HL-60/S4 treated with retinoic acid at 250 ng/mL for 4 days and 3 days (cell line): ENCODE results near the gene PEPD.

Experiments
- in situ Hi-C: fragments of 300-500 bp; cut with MboI; formaldehyde crosslinking; loops from 2 replicates; pipeline ENCODE4 v1.7.0; 2022; ENCODE audit warnings: low sequenced_read_pairs

PEPD gene

GRCh38 chr19:33390101-33390907 lies 131.3 kb downstream of the PEPD start:
- in situ Hi-C loops: no loop called here

DNA sequence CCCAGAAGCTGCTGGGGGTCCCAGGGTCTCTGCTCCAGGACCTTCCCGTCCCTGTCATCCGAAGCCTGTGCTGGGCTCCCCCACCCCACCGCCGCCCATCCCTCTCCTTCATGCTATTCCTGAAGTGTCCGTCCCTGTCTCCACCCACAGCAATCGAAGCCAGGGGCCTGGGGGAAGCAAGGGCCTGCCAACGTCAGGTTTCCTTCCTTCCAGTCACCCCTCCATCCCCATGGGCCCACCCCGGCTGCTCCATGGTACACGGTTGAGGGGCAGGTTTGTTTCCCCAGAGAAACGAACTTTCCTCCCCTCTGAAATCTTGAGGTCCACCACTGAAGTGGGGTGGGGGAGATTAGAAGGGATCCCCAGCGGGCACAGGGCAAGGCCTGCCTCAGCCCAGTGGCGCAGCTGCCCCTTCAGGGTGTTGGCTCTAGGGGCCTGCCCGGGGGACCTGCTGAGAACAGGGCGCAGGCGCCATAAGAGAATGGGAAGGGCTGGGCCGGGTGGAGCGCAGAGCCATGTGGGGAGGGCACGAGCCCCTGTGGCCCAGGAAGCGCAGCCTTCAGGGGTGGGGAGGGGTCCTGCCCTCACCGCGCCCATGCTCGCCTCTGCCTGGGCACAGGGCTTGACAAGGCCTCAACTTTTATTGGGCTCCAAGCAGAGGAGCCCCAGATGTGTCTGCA lies 132.0 kb downstream of the PEPD start:
- in situ Hi-C loops: loop anchor here (5.0 kb wide), 1 partner anchor 87 kb away; the partner anchor contains the start of gene CEBPA

DNA sequence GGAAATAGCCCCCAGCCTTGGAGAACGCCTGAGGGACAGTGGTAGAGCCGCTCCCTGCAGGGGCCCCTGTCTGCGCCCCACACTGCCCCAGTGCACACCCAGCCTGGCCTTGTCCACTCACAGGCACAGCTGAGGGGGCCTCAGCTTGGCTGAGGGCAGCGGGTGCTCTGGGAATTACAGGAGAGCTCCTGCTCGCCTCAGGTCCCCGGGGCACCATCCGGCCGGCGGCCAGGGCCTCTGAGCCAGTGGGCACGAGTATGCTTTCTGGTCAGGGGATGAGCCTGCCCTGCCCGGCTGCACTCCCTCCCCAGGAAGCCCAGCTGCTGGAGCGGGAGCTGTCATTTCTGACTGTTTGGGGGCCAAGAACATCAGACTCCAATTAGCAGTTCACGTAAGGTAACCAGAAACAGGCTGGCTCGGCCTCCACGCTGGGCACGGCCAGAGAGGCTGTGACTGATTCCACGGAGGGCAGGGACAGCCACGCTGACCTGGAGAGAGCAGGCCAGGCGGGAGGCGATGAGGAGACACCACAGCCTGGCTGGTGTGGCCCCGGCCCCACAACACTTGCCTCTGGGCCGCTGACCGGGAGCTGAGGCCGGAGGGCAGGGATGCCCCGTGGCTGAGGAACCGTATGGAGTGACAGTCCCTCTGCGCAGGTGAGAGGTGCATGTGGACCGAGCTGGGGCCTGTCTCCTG lies 132.7 kb downstream of the PEPD start:
- in situ Hi-C loops: loop anchor here (5.0 kb wide), 1 partner anchor 87 kb away; the partner anchor contains the start of gene CEBPA

DNA sequence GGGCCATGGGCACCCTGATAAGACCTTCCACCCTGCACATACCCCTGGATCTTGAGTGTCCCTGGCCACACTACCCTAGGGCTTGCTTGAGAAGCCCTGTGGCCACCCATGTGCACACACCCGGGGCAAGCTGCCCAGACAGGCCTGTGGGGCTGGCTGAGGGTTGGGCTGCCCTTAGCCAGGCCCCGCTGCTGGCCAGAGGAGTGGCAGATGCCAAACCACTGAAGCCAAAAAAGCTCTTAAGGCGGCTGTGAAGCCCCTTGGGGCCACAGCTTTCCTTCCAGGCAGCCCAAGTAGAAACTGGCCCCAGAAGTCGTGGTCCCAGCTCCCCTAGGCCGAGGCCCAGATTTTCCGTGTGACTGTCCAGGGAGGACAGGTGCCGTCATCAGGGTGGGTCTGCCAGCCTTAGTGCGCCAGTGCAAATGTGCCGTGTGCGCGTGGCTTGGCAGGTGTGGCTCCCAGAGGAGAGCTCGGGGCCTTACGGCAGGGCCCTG lies 133.3 kb downstream of the PEPD start:
- in situ Hi-C loops: loop anchor here (5.0 kb wide), 1 partner anchor 86 kb away; the partner anchor contains the start of gene CEBPA

DNA sequence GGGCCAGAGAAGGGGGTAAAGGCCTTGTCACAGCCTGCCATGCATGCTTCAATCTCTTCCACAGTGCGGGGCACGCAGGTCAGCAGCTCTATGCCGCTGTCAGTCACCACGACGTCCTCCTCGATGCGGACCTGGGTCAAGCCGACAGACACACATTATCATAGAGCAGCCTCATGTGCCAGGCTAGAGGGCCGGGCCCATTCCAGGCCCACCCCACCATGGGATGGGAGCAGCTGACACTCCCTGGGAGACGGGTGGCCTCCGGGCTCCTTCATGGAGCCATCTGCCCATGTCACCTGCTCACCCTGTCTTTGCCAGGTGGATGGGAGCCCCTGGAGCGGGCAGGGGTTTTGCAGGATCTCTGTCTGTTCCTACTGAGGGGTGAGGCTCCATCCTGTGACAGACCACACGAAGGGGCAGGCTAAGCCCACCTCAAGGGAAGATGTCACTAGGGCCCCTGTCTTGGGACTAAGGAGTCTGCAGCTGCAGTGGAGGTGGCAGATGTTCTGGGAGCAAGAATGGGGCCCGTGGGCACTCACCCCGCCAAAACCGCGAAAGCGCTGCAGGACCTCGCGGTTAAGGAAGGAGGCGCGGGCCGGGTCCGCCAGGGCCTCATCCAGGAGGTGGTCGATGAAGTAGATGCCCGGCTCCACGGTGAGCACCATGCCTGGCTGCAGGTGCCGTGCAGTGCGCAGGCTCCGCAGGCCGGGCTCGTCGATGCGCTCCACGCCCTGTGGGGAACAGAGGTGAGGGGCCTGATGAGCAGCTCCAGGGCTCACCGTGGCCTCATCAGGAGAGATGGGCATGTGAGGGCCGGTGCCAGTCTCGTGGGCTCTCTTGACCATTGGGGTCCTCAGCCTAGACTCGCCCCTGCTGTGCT lies 134.0 kb downstream of the PEPD start:
- in situ Hi-C loops: loop anchor here (5.0 kb wide), 1 partner anchor 85 kb away; the partner anchor contains the start of gene CEBPA

- in situ Hi-C loops: loop anchor here (5.0 kb wide), 1 partner anchor 84 kb away; the partner anchor contains the start of gene CEBPA
Observed at GRCh38 chr19:33386361-33386858, 135.2 kb downstream of the PEPD start.

DNA sequence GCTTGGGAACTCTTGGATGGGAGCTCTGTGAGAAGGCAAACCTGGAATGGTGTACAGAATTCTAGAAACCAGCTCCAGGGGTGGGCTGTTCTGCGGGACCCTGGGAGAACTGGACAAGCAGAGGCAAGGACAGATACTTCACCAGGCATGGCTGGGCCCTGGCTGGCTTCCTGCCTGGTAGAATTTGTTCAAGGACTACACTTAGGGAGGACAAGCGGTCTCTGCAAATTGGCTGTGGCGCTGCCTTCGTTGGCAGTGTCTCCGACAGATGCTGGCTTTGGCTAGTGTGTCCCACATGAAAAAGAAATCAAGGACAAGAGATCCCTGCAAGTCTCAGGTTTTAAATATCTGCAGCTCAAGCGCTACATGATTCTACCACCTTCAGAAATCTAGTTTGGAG lies 135.6 kb downstream of the PEPD start:
- in situ Hi-C loops: loop anchor here (5.0 kb wide), 1 partner anchor 84 kb away; the partner anchor contains the start of gene CEBPA

- in situ Hi-C loops: loop anchor here (5.0 kb wide), 1 partner anchor 83 kb away; the partner anchor contains the start of gene CEBPA
Observed at GRCh38 chr19:33384983-33385382, 136.6 kb downstream of the PEPD start.

DNA sequence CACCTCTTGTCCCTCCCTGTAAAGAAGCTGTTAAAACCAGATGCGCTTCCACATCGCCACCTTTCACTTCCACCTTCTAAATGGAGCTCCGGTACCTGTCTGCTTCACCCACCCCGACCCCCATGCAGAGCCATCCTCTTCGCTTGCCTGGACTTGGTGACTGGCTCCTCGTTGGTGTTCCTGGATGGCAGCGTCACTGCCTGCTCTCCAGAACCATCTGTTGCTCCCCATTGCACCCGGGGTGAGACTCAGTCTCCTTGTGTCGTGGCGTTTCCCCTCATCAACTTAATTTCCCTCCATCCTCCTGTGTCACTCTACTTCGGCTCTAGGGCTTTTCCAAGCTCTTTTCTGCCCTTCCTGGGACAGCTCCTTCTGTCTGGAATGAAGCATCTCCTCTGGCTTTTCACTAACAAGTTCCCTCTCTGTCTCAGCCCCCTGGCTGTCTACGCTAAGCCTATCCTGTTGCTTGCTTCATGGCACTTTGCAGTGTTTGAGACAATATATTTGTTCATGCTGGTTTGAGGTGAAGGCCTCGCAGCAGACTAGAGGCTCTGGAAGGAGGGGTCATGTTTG lies 137.8 kb downstream of the PEPD start:
- in situ Hi-C loops: no loop called here

DNA sequence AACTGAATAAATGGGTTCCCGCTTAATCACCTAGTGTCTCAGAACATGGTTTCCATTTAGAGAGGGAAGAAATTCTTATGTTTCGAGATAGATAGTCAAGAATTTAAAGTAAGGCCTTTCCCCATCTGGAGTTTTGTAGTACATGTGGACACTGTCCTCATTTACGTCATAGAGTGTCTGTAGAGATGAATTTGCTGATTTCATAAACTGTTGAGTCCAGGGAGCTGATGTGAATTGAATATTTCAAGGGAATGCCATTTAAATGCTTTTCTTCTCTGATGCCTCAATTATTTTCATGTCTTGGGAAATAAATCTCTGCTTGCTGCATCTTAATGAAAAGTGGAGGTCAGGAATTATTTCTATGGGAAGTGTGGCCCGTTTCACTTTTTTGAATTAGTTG lies 138.6 kb downstream of the PEPD start:
- in situ Hi-C loops: no loop called here

- in situ Hi-C loops: no loop called here
Observed at GRCh38 chr19:33382006-33382405, 139.6 kb downstream of the PEPD start.

GRCh38 chr19:33381101-33381500 lies 140.5 kb downstream of the PEPD start:
- in situ Hi-C loops: no loop called here

- in situ Hi-C loops: no loop called here
Observed at GRCh38 chr19:33379151-33379829, 142.3 kb downstream of the PEPD start.

- in situ Hi-C loops: no loop called here
Observed at GRCh38 chr19:33377586-33378475, 143.8 kb downstream of the PEPD start.

GRCh38 chr19:33376941-33377557 lies 144.5 kb downstream of the PEPD start:
- in situ Hi-C loops: no loop called here

DNA sequence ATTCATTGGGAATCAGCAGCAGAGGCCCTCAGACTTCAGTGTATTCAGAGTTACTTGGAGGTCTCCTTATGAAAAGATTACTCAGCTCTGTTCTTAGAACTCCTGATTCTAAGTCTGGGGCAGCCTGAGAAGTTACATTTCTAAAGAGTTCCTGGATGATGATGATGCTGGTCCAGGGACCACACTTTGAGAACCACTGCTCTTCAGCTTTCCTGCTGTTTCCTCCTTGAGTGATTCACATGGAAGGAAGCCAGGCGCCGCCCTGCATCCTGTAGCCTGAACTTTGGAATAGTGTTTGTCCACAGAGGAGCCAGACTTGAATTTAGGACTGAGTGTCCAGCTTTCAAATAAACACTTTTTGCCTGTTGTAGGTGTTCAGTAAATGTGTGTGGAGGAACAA lies 145.2 kb downstream of the PEPD start:
- in situ Hi-C loops: no loop called here

- in situ Hi-C loops: no loop called here
Observed at GRCh38 chr19:33375837-33376159, 145.8 kb downstream of the PEPD start.
